ENCODE results near the gene FTCD. TPM values are rescaled to one million over a fixed set of nuclear protein-coding genes. Genes with fewer than 3 reads are reported as not detected.

Gene FTCD
- total and polyA plus RNA-seq, 3 donors from 2014 or later: 49.2 to 63.5 (median 50.5) TPM

DNA sequence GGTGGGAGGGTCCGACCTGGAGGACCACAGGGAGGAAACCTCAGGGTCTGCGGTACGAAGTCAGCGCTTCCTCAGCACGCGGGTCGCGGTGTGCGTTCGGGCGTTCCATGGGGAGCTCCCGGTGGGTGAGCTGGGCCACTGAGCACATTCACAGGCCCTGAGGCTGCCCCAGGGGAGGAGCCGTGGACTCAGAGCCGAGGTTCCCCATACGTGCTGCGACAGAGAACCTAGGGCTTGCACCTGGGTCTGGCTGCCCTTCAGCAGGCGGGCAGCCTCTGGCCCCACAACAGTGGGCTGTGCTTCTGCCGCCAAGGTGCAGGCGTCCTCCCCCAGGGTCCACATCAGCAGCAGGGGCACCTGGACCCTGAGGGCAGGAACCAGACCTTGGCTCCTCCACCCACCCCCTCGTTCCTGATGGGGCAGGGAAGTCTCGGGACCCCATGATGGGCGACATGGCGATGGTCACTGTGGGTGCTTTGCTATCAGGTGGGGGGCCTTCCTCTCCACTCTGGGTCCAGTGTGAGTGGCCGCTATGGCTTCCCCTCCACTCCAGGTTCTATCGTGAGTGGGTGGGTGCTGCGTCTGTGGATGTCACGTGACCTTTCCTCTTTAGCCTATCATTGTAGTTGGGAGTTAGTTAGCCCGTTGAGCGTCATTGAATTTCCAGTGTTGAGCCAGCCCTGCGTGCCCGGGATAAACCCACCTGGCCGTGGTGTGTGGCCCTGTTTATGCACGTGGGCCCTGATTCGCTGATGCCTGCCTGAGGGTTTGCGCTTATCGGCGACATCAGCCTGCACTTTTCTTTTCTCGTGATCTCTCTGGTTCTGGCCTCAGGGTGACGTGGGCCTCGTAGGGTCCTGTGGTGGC lies 27.9 kb downstream of the FTCD start:
- intact Hi-C loops (cut with DNase I; ENCODE audit: low total_unique reads): no loop called here
- Histone ChIP-seq H3K9me3 (no peaks in the 10 kb centered on the region), H3K4me1 (no peaks in the 10 kb centered on the region), H3K27ac (no peak overlapping the region), H3K27me3 (no peaks in the 10 kb centered on the region), H3K36me3 (ENCODE audit: low read depth, missing control alignments) (no peaks in the 10 kb centered on the region), H3K4me3 (no peak overlapping the region)
- WGBS, 2 donors: 85 to 87% methylated on average over 21 to 40 of the region's 40 CpGs
- no peak for DNase-seq
- no peak for TF ChIP-seq POLR2A (IDR thresholded peaks at IDR 0.05)
- no peak for TF ChIP-seq CTCF (IDR thresholded peaks at IDR 0.05)

DNA sequence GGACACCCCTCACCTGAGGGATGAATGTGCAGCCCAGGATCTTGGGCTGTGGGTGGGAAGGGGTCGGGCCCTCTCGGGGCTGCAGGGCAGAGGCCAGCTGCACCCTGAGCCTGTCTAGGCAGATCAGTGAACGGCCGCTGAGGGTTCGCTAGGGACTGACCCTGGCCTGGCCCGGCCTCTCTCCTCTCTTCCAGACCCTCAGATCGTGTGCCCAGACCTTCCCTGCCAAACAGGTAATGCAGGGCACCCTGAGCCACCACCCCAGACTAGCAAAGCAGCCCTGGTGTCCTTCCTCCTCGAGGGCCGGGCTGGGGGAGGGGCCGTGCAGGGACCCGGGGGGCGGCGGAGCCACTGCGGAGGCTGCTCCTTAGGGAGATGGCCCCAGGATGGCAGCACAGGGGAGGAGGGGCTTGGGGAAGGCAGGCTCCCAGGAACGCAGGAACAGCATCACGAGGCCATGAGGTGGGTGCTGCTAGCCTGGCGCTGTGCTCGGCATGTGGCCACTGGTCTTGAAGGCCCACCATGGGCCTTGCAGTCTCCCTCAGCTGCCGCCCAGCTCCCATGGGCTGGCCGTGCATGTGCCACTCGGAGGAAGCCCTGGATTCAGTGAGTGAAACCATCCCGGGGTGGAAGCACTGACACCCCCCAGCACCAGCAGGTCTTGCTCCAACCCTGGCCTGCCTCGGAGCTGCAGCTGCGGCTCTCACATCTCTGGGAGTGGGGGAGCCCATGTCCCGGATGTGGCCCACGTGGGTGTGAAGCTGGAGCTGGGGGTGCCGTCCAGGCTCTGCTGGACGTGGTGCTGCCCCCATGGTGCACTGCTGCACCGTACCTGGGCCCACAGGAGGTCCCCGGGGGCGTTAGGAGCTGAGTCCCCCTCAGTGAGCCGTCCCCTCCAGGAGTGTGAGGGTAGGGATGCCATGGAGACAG lies 28.8 kb downstream of the FTCD start:
- WGBS, 2 donors: 82 to 93% methylated on average over 11 to 32 of the region's 32 CpGs
- no peaks in the 10 kb centered on the region for H3K9me3 ChIP-seq
- TF ChIP-seq POLR2A (IDR thresholded peaks at IDR 0.05): no peak
- no peak for TF ChIP-seq CTCF (IDR thresholded peaks at IDR 0.05)
- no peak overlapping the region for H3K4me3 ChIP-seq
- intact Hi-C loops (cut with DNase I; ENCODE audit: low total_unique reads): no loop called here
- no peaks in the 10 kb centered on the region for H3K4me1 ChIP-seq
- H3K27ac ChIP-seq: no peak overlapping the region
- H3K36me3 ChIP-seq (ENCODE audit: low read depth, missing control alignments): no peaks in the 10 kb centered on the region
- peak; percentile 12 for DNase-seq
- no peaks in the 10 kb centered on the region for H3K27me3 ChIP-seq

DNA sequence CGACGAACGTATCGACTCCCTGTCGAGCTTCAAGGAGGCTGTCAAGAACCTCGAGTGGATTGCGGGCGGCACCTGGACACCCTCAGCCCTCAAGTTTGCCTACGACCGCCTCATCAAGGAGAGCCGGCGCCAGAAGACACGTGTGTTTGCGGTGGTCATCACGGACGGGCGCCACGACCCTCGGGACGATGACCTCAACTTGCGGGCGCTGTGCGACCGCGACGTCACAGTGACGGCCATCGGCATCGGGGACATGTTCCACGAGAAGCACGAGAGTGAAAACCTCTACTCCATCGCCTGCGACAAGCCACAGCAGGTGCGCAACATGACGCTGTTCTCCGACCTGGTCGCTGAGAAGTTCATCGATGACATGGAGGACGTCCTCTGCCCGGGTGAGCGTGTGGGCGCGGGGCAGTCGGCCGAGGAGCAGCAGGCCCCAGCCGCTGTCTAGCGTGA lies 29.5 kb downstream of the FTCD start:
- Histone ChIP-seq H3K36me3 (ENCODE audit: low read depth, missing control alignments) (no peaks in the 10 kb centered on the region), H3K4me3 (no peak overlapping the region), H3K9me3 (no peaks in the 10 kb centered on the region), H3K27me3 (no peaks in the 10 kb centered on the region), H3K4me1 (no peaks in the 10 kb centered on the region), H3K27ac (no peak overlapping the region)
- intact Hi-C loops (cut with DNase I; ENCODE audit: low total_unique reads): no loop called here
- WGBS, 2 donors: 88 to 94% methylated on average over 9 to 47 of the region's 47 CpGs
- TF ChIP-seq POLR2A (IDR thresholded peaks at IDR 0.05): no peak
- no peak for TF ChIP-seq CTCF (IDR thresholded peaks at IDR 0.05)
- DNase-seq: peak; percentile 14

GRCh38 chr21:46124926-46125845 lies 30.2 kb downstream of the FTCD start:
- H3K27me3 ChIP-seq: no peaks in the 10 kb centered on the region
- no peaks in the 10 kb centered on the region for H3K9me3 ChIP-seq
- 81 to 90% methylated on average over 18 to 49 of the region's 49 CpGs for WGBS, 2 donors
- H3K4me3 ChIP-seq: no peak overlapping the region
- intact Hi-C loops (cut with DNase I; ENCODE audit: low total_unique reads): no loop called here
- H3K27ac ChIP-seq: no peak overlapping the region
- no peak for TF ChIP-seq POLR2A (IDR thresholded peaks at IDR 0.05)
- TF ChIP-seq CTCF (IDR thresholded peaks at IDR 0.05): no peak
- no peaks in the 10 kb centered on the region for H3K36me3 ChIP-seq (ENCODE audit: low read depth, missing control alignments)
- DNase-seq: peak; percentile 8
- H3K4me1 ChIP-seq: no peaks in the 10 kb centered on the region
